HG03565 (cell line): ENCODE data around the gene PEAK1.

Experiments
- ATAC-seq: cut with Tn5 transposase; IDR thresholded peaks from one replicate; pipeline ENCODE4 v1.9.1; 2021; ENCODE audit warnings: mild to moderate bottlenecking, moderate library complexity; ENCODE audit not compliant: unreplicated experiment

PEAK1 gene

DNA sequence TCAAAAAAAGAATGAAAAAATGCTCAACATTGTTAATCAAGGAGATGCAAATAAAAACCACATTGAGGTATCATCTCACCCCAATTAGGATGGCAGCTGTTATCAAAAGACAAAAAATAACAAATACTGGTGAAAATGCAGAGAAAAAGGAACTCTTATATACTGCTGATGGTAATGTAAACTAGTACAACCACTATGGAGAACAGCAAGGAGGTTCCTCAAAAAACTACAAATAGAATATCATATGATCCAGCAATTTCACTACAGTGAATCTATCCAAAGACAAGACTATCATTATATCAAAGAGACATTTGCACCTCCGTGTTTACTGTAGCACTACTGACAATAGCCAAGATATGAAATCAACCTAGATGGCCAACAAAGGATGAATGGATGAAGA lies 58.4 kb downstream of the PEAK1 start:
- ATAC-seq: no peak

DNA sequence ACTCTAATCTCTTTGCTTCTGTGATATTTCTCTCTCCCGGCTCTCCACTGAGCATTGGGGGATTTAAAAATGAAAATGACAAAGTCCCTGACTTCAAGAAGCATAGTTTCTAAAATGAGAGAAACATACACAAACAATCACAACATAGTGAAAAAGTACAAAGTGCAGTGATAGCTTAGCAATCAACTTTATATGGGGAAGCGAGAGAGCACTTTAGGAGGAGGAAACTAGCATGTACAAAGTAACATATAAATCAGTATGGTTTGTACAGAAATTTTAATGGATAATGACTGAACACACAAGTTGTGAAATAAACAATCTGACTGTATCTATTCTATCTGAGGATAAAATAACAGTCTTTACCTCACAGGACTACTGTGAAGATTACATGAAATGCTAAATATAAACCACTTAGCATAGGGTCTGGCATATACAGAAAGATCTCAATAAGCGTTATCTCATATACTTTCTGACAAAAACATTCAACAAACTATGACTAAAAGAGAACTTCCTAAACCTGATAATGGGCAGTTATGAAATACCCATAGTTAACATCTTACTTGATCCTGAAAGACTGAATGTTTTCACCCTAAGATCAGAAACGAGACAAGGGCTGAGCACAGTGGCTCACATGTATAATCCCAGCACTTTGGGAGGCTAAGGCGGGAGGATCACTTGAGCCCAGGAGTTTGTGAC lies 61.2 kb downstream of the PEAK1 start:
- no peak for ATAC-seq

DNA sequence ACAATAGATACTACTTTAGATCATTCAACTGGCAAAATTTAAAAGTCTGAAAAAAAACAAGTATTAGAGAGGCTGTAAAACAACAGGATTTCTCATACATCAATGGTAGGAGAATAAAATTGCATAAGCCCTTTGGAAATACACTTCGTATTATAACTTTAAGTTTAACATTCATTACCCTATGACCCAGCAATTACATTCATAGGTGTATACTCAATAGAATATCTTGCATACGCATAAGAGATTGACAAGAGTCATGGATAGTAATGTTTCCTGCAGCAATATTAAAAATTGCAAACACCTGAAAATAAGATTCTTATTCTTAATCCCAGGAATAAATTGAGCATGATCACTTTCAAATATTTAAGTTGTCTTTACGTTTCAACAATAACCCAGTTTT lies 63.6 kb downstream of the PEAK1 start:
- ATAC-seq: no peak

GRCh38 chr15:77355321-77355720 lies 64.6 kb downstream of the PEAK1 start:
- no peak for ATAC-seq

DNA sequence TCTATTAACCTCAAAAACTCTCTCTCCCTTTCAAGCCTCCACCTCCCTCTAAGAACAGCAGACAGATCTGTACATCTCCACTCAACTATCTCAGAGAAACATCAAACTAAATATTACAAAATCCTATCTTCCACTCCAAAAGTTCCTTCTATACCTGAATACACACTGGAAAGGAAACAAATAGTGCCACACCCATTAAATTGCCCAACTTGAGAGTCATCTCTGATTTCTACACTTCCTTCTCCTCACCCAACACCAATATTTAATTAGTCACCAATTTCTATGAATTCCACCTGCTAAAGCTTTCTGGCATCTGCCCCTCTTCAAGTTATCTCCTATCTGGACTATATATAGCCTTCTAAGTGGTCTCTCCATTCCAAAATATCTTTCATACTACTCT lies 65.8 kb downstream of the PEAK1 start:
- ATAC-seq: no peak

DNA sequence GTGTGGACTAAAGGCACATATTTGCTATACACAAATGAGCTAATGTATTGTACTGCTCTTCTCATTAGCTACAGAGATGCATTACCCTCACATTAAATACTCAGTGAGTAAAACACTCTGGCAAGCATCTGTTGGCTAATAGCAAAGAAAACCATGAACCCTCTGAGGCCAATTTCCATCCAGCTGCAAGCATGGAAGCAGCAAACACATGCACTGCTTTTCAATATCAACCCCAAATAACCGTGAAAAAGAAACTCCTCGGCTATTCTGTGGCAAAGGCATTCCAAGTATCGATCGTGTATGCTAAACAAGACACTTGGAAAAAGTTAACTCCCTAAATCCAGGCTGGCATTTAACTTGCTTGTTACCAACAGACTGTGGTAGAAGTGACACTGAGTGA lies 67.0 kb downstream of the PEAK1 start:
- ATAC-seq: no peak

DNA sequence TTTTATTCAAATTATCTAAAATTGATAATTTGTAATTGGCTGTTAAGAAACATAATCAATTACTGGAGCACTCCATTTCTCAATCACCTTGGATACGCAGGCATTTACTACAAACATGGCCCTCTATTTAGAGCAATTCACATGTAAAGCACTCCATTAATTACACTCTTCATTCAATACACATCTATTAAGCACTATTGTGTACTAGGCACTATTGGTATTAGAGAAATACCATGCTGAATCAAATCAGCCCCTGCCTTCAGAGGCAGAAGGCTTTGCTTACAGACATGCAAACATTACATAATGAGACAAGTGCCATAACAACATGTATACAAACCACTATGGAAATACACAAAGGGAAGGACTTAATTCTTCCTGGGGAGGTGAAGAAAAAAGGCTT lies 69.1 kb downstream of the PEAK1 start:
- ATAC-seq: no peak

- no peak for ATAC-seq
Observed at GRCh38 chr15:77349666-77350065, 70.2 kb downstream of the PEAK1 start.

DNA sequence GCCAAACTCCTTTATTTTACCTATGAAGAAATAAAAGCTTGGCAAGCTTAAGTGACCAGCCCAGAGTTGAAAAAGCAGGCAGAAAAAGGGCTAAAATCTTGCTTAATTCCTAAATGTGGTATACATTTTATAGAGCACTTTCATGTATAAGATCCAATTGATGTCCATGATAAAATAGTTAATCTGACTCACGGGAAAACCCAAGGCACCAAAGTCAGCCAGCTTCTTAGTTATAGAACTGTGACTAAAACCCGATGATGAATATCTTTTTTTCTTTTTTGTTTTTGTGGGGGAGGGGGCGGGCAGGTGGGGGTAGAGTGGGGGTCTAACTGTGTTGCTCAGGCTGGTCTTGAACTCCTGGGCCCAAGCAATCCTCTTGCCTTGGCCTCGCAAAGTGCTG lies 71.4 kb downstream of the PEAK1 start:
- no peak for ATAC-seq

DNA sequence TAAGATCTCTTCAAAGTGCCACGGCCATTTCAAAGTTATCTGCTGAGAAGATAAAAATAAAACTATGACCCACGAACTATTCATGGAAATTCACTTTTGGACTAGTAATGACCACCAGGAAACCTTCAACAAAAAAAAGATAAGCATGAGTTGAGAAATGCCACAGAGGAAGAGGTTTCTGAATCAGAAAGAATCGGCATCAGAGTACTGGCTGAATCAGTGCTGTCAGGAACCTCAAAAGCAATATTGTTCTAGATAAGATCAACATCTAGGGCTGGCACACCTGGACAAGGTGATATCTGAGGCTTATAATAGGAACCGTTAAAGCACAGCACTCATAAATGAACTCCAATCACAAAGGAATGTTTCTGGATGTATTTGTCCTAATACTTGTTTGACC lies 72.7 kb downstream of the PEAK1 start:
- no peak for ATAC-seq

DNA sequence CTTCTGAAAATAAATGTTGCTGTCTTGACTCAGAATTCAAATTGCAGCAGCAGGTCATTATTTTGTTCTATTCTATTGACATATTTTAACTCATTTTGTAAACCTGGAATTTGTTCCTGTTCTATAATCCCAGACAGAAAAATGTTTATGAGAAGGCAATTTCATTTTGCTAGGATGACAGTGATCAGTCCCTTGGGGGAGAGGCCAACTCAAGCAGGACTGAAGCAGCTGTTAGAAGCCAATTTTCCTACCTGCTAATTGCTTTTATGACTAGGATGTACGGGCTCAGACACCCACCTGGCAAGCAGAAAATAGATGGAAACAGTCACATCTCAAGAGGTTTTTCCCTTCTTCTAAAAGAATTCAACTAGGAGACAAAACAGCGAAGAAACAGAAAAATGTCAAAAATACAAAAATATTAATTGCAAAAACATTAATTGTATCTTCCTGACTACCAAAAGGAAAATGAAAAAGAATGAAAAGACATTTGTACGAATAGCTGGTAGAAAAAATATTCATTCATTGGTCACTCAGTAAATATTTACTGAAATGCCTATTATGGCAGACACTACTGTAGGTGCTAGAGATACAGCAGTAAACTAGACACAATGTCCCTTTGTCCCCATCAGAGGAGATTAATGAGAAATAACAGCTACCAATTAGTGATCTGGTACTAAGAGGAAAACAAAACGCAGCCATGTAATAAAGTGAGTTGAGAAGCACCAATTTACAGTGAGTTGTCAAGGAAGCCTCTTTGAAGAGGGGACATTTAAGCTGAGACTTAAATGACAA lies 73.5 kb downstream of the PEAK1 start:
- no peak for ATAC-seq

DNA sequence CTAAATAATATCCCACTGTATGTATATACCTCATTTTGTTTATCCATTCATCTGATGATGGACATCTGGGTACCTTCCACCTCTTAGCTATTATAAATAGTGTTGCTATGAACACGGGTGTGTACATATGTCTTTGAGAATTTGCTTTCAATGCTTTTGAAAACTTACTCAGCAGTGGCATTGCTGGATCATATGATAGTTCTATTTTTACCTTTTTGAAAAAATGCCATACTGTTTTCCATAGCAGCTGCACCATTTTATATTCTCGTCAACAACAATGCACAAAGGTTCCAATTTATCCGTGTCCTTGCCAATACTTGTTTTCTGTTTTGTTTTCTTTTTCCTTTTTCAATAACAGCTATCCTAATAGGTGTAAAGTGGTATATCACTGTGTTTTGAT lies 77.1 kb downstream of the PEAK1 start:
- ATAC-seq: no peak

DNA sequence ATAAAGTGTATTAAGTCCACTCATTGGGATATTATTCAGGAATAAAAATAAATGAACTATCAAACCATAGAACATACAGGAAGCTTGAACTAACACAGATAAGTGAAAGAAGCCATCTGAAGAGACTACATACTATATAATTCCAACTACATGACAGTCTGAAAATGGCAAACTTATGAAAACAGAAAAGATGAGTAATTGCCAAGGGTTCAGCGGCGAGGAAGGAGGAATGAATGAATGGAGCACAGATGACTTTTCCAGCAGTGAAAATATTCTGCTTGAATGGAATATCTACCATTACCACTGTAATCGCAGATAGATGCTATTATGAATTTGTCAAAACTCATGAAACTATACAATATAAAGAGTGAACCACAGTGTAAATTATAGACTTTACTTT lies 79.7 kb downstream of the PEAK1 start:
- ATAC-seq: no peak

DNA sequence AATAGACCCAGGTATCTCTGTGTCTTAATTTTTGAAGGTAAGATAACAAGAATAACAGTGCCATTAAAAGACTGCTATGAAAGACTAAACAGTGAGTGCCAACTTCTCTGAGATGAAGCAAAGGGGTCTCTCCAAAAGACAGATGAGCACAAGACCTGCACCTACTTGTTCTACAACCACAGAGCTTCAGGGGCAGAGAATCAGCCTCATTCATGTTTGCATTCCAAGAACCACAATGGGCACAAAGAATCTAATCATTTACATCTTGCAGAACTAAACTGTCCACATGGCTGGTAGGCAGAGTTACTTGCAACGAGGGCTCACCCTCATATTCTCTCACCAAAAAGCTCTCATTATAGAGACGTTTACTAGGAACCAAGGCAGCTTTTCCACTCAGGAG lies 83.9 kb downstream of the PEAK1 start:
- no peak for ATAC-seq

DNA sequence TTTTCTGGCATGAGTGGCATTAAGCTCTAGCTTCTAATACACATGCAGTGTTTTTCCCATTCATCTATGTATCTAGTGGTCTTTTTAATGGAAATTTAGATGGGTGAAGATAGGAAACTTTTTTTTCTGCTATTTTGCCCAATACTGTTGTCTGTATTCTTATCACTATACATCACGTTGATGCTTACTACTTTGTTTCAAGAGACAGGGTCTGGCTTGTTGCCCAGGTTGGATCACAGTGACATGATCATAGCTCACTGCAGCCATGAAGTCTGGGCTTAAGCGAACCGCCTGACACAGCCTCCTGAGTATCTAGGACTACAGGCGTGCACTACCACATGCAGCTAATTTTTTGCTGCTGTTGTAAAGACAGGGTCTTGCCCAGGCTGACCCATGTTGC lies 84.6 kb downstream of the PEAK1 start:
- ATAC-seq: no peak

DNA sequence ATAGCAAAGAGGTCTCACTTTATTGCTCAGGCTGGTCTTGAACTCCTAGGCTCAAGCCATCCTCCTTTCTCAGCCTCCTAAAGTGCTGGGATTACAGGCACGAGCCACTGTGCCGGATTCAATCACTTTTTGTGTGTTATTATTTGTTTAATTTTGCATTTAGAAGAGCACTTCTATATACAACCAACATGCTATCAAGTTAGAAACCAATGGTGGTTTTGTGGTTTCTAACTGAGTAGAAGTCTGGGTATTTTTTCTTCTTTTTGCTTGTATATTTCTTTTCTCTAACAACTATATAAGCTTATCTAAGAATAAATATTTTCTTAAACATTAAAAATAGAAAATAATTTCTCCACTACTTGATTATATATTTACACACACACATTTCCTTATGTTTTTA lies 86.7 kb downstream of the PEAK1 start:
- ATAC-seq: no peak

DNA sequence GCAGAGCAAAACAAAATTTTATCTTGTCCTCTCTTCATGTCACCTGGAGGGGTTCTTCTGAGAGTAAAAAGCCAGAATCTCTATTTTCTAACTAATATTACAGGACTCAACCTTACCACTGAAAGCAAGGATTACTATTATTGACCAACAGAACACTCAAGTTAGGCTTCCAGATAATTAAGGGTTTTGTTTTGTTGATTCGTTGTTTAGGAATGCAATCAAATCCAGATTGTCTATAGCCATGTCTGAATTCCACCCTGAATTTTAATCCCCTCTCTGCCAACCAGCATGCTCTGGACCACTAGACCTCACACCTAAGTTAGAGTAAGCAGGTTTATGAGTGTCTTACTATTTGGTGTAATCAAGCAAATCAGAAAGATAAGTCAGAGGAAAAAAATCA lies 90.7 kb downstream of the PEAK1 start:
- ATAC-seq: no peak

DNA sequence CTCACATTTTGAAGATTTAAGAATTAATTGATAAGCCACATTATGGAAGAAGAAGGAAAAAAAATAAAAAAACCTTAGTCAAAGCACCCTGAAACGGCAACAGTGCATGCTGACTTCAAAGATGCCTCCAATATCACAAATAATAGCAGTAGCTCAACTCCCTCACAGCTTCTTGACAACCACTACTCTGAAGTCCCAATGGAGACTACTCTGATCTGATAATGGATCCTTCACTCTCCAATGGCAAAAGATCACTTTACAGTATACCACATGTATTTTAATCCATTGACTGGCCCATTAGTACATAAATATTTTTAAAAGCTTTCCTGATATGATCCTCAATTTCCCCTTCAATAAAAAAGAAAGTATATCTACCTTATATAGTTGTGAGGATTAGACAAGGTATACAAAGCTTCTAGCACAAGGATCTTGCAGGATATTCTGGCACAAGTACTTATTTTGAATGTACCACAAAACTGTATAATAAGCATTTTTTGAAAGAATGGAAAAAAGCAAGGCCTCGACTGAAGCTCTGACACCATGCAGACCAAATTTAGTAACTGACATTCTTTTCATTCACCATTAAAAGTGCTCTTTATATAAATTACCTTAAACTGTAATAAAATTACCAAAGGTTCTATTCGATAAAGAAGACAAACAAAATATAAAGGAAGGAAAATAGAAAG lies 91.9 kb downstream of the PEAK1 start:
- no peak for ATAC-seq

DNA sequence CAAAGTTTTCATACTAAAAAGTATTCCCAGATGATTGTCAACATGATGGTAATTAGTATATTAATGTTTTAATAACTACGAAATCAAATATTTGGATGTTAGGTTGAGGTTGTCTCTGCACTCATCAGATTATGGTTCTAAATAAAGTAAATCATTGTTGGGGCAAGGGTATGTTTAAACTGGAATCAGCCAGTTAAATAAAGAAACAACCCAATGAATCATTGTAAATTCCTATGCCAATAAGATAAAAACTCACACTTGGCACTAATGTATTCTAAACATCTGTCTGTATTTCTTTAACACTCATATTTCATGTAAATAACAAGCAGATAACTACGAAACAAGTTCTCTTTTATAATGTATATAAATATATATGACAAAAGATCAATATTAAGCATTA lies 92.7 kb downstream of the PEAK1 start:
- ATAC-seq: no peak

GRCh38 chr15:77326366-77326765 lies 93.5 kb downstream of the PEAK1 start:
- ATAC-seq: no peak

DNA sequence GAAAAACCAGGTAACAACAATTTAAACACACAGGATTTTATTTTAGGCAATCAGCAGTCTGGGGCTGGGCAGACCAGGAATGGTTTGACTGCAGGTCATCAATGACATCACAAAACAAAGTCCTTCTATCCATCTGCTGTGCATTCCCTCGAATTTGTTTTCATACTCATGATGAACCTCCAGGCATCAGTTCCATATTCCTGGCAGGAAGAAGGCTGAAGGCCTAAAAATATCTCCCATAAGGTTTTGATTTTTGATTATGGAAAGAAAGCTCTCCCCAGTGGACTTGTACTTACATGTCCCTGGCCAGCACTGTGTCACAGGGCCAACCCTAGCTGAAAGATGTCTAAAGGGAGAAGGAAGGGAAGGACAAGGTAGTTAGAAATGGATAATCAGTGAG lies 107.4 kb downstream of the PEAK1 start:
- ATAC-seq: no peak
